H1 (cell line): Measurements from ENCODE around the gene BAZ2B.

ENCODE experiments used
- CBX8 ChIP-seq: fragments of 300-800, 300-1000 bp; sonication (generic); IDR thresholded peaks from 2 replicates; pipeline ENCODE4 v1.7.1; 2016; ENCODE audit warnings: low read depth, low read length, borderline replicate concordance
- CHD2 ChIP-seq: IDR thresholded peaks from 2 replicates; pipeline ENCODE4 v1.6.1; 2012; ENCODE audit warnings: low read length, improper control_type of control experiment
- CREB1 ChIP-seq: IDR thresholded peaks from 2 replicates; pipeline ENCODE4 v1.6.1; 2012; ENCODE audit warnings: inconsistent platforms
- CTCF ChIP-seq, 3 experiments: IDR thresholded peaks; 1 replicate in 2 of 3; 2 replicates in 1 of 3; pipeline versions ENCODE4 v1.5.1 to v1.6.1; 2011; ENCODE audit warnings: low read length in 3 of 3, mild to moderate bottlenecking in 3 of 3, inconsistent platforms in 2 of 3, low read depth in 1 of 3, moderate library complexity in 1 of 3; ENCODE audit not compliant: insufficient read depth in 1 of 3; ENCODE audit errors: control extremely low read depth in 1 of 3
- JUND ChIP-seq: IDR thresholded peaks from 2 replicates; pipeline ENCODE4 v1.6.1; 2011; ENCODE audit warnings: mild to moderate bottlenecking, improper control_type of control experiment, low read length
- POLR2A ChIP-seq, 2 experiments: IDR thresholded peaks; 1 replicate in 1 of 2; 2 replicates in 1 of 2; pipeline ENCODE4 v1.6.1; 2011; ENCODE audit warnings: low read depth in 2 of 2, low read length in 2 of 2, mild to moderate bottlenecking in 2 of 2; ENCODE audit errors: control extremely low read depth in 1 of 2
- RAD21 ChIP-seq, 2 experiments: IDR thresholded peaks in 1 of 2; conservative IDR thresholded peaks in 1 of 2; 2 replicates each; pipeline ENCODE4 v1.6.1; 2011; ENCODE audit warnings: low read depth in 2 of 2, low read length in 2 of 2, improper control_type of control experiment in 1 of 2, inconsistent platforms in 1 of 2, mild to moderate bottlenecking in 1 of 2, moderate library complexity in 1 of 2
- RXRA ChIP-seq: IDR thresholded peaks from 2 replicates; pipeline ENCODE4 v1.6.1; 2011; ENCODE audit warnings: low read depth, mild to moderate bottlenecking, low read length, moderate library complexity; ENCODE audit not compliant: insufficient read depth
- TAF1 ChIP-seq: IDR thresholded peaks from 2 replicates; pipeline ENCODE4 v1.6.1; 2011; ENCODE audit warnings: mild to moderate bottlenecking, low read depth, low read length
- USF2 ChIP-seq: IDR thresholded peaks from 2 replicates; pipeline ENCODE4 v1.6.1; 2011; ENCODE audit warnings: low read length, improper control_type of control experiment

GRCh38 chr2:159559034-159559433 is 57.3 kb downstream of the BAZ2B start:
- TF ChIP-seq RAD21 (IDR thresholded peaks at IDR 0.05 in 1 of 2, conservative IDR thresholded peaks at IDR 0.05 in 1 of 2; ENCODE audit: low read depth in 2 of 2, low read length in 2 of 2): no peak
- no peak for TF ChIP-seq RXRA
- no peak for TF ChIP-seq CTCF (IDR thresholded peaks at IDR 0.05; ENCODE audit: control extremely low read depth in 1 of 3, insufficient read depth in 1 of 3, low read depth in 1 of 3, low read length in 3 of 3)
- no peak for TF ChIP-seq POLR2A (IDR thresholded peaks at IDR 0.05; ENCODE audit: control extremely low read depth in 1 of 2, low read depth in 2 of 2, low read length in 2 of 2)
- no peak for TF ChIP-seq JUND
- no peak for TF ChIP-seq CHD2
- TF ChIP-seq CREB1: no peak
- no peak for TF ChIP-seq TAF1
- TF ChIP-seq USF2: no peak
- TF ChIP-seq CBX8: no peak
